SH-SY5Y (cell line): ENCODE results near the gene RNF208.

ENCODE experiments used
- GATA2 ChIP-seq: IDR thresholded peaks from 2 replicates; pipeline ENCODE4 v1.6.1; 2011; ENCODE audit warnings: mild to moderate bottlenecking, low read depth, low read length
- GATA3 ChIP-seq: IDR thresholded peaks from 2 replicates; pipeline ENCODE4 v1.6.1; 2011; ENCODE audit warnings: low read depth, mild to moderate bottlenecking, low read length, moderate library complexity

GRCh38 chr9:137211532-137211931 is 10.5 kb downstream of the RNF208 start:
- TF ChIP-seq GATA3 (no peak), GATA2 (no peak)
